Activated CD4-positive, alpha-beta T cell treated with anti-CD3 and anti-CD28 coated beads, Interleukin-2, amount 50 U/mL, for 1 hour (primary cell): Measurements from ENCODE around the gene CCNF.

Experiments
- DNase-seq: peaks from one replicate; pipeline ENCODE4 v3.0.0-alpha.2; 2020

The CCNF gene

DNA sequence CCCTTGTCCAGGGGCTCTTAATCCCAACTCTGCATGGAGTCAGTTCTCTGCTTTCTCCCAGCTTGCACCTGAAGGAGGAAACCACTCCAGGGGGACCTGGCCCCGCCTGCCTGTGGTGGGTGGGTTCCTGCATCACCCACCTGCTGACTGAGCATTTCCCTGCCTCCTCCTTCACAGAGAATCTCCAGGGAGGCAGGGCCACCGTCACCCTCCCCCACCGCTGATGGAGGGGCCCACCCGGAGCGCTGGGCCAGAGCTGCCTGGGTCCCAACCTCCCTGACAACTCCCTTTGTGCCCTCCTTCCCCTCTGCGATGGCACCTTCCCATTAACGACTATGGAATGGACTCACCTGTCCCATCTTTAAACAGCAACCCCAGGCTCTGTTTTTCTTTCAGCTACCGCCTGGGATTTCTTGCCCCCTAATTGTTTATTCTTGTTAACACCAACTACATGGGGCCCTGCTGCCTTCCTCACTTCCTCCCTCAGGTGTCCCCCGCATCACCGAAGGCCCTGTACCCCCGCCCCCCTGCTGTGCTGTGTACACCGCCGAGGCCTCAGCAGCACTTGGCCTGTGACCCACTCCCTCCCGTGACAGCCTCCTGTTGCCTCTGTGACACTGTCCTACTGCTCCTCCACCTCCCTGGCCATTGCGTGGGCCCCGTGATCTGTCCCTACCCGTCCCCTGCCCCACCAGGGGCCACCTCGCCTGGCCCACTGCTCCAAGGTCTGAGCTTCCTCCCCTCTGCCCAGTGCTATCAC lies 29.8 kb downstream of the CCNF start:
- DNase-seq: no peak

DNA sequence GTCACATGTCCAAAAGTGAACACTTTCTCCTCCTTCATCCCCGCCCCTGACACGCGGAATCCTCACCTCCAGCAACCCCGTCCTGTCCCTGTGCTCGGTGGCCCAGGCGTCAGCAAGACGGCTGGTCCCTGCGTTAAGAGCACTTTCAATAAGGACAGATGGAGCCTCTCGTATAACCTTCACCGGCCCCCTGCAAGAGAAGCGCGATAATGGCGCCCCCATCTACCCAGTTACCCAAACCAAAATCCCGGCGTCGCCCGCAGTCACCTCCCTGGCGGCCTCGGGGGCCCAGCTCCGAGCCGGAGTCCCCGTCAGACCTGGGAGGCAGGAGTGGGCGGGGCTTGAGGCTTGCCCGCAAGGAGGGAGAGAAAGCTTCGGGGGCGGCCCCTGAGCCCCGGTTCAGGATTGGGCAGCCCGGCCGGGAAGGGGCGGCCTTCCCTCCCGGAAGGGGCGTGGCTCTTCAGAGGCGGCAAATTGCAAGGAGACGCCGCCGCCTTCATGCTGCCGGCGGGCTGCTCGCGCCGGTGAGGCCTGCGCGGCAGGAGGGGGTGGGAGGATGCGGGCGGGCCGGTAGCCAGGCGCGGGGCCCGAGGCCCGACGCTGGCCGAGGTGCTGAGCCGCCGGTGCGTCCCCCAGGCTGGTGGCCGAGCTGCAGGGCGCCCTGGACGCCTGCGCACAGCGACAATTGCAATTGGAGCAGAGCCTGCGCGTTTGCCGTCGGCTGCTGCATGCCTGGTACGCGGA lies 30.6 kb downstream of the CCNF start, which contains the start of gene TEDC2:
TSS of gene TEDC2 (plus strand) at position 463 of the 744 bp plus-strand sequence. CDS start at position 499, 36 bp downstream.
- peak; percentile 97 for DNase-seq

GRCh38 chr16:2460391-2460713 lies 31.1 kb downstream of the CCNF start:
- DNase-seq: no peak

DNA sequence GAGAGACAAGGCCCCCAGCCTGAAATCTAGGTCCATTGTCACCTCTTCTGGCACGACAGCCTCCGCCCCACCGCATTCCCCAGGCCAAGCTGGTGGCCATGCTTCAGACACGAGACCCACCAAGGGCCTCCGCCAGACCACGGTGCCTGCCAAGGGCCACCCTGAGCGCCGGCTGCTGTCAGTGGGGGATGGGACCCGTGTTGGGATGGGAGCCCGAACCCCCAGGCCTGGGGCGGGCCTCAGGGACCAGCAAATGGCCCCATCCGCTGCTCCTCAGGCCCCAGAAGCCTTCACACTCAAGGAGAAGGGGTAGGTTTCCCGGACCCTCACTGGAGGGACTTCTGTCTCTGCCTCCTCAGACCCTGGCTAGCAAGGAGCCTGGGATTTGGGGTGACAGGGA lies 31.7 kb downstream of the CCNF start:
- DNase-seq: no peak

DNA sequence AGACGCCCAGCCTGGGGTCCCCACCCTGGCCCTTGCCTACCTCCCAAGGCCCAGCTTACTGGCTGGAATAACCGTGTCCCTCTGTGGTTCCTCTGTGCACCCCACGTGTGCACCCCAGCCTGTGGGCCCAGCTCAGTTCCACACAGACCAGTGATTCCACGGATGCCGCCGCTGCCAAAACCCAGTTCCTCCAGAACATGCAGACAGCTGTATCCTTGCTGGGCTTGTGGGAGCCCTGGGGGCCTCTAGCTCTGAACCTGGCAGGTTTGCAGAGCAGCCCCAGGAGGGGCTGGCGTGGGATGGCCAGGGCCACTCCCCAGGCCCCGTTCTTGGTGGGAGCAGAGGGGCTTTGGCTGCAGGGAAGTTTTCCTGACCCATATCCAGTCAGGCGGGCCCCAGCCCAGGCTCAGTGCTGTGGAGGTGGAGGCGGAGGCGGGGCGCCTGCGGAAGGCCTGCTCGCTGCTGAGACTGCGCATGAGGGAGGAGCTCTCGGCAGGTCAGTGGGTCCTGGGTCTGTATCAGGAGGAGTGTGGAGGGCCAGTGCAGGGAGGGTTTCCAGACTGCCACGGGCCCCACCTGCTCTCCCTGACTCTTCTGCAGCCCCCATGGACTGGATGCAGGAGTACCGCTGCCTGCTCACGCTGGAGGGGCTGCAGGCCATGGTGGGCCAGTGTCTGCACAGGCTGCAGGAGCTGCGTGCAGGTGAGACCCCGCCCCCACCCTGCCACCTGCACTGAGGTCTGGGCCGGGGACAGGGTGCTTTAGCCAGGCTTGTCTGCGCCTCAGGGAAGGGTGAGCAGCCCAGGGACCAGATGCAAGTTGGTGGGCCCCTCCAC lies 33.0 kb downstream of the CCNF start:
- DNase-seq: no peak

- no peak for DNase-seq
Measured at GRCh38 chr16:2464333-2464732, 35.1 kb downstream of the CCNF start.

- no peak for DNase-seq
Measured at GRCh38 chr16:2465653-2466415, 36.6 kb downstream of the CCNF start.

GRCh38 chr16:2466667-2467527 lies 37.6 kb downstream of the CCNF start:
- no peak for DNase-seq

DNA sequence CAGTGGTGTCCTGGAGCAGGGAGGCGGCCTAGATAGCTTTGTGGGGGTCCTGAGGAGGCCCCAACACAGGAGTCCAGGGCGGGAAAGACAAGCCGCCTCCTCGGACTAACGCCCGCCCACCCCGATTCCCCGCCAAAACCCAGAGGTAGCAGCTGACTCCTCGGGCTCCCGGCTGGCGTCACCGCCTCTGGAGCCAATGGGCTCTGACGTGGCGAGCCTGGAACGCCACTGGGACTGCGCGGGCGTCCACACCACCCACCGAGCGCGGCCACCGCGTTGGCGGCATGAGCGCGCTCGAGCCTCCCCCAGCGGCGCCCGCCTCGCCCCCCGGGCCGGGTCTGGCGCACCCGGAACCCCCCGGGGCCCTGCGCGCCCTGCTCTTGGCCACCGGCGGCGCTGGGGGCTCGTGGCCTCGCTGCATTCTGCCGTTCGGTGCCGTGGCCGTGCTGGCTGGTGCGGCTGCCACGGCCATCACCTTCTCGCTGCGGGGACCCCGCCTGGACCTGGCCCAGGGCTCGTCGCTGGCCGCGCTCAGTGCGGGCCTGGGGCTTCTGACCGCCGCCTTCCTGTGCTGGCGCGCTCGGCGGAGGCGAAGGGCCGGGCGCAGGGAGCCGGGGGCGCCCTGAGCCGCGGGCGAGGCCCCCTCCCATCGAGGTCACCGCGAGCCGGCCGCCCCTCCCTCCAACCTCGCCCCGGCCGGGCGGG lies 38.4 kb downstream of the CCNF start:
- no peak for DNase-seq

DNA sequence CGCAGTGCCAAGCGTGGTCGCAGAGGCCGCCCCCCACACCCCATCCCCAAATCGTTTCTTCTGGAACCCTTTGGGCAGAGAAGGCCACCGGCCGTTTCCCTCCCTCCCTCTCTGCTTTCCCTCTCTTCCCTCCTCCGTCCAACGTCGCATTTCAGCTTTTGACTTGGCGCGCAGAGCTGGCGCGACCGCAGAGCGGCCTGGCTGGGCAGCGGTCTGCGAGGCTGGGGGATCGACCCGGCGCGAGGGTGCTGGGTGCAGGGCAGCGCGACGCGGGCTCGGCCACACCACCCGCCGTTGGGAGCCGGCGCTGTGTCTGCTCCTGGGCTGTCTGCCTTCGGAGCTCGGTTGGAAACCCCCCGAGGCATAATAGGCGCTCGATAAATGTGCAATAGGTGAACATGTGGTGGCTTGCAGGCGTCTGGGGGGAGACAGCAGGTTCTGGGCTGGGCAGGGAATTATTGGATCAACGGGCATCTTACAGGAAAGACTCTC lies 39.0 kb downstream of the CCNF start:
- no peak for DNase-seq

- no peak for DNase-seq
Measured at GRCh38 chr16:2468725-2469398, 39.6 kb downstream of the CCNF start.

GRCh38 chr16:2469399-2470233 lies 40.4 kb downstream of the CCNF start:
- DNase-seq: no peak

GRCh38 chr16:2470234-2470601 lies 41.0 kb downstream of the CCNF start:
- no peak for DNase-seq

GRCh38 chr16:2470603-2471015 lies 41.4 kb downstream of the CCNF start:
- DNase-seq: no peak

DNA sequence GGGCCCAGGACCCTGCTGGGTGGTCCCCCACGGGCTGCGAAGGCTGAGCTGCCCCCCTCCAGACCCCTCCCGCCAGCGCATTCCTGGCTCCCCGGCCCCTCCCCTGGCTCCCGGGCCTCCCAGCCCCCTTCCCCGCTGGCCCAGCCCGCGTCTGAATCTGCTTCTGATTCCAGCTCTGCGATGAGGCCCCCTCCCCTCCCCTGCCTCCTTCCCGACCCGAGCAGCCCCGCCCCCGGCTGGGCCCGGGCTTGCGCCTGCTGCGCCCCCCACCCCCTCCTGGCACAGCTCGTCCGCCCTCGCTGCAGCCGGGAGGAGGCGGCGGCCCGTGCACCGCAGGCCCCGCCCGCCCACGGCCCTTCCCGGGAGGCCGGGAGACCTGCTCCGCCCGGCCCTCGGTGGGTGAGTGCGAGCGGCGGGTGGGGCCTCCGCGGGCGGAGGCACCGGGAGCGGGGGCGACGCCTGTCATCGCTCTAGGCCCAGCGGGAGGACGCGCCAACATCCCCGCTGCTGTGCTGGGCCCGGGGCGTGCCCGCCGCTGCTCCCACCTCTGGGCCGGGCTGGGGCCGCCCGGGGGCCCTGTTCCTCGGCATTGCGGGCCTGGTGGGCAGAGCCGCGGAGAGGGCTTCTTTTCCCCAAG lies 41.9 kb downstream of the CCNF start, which contains the start of gene NTN3:
TSS of gene NTN3 (plus strand) at position 282 of the 637 bp plus-strand sequence. CDS start 405 bp downstream, outside the sequence.
- no peak for DNase-seq

DNA sequence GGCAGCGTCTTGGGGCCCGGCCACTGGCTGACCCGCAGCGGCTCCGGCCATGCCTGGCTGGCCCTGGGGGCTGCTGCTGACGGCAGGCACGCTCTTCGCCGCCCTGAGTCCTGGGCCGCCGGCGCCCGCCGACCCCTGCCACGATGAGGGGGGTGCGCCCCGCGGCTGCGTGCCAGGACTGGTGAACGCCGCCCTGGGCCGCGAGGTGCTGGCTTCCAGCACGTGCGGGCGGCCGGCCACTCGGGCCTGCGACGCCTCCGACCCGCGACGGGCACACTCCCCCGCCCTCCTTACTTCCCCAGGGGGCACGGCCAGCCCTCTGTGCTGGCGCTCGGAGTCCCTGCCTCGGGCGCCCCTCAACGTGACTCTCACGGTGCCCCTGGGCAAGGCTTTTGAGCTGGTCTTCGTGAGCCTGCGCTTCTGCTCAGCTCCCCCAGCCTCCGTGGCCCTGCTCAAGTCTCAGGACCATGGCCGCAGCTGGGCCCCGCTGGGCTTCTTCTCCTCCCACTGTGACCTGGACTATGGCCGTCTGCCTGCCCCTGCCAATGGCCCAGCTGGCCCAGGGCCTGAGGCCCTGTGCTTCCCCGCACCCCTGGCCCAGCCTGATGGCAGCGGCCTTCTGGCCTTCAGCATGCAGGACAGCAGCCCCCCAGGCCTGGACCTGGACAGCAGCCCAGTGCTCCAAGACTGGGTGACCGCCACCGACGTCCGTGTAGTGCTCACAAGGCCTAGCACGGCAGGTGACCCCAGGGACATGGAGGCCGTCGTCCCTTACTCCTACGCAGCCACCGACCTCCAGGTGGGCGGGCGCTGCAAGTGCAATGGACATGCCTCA lies 42.6 kb downstream of the CCNF start:
- no peak for DNase-seq

- DNase-seq: no peak
Measured at GRCh38 chr16:2472488-2472864, 43.2 kb downstream of the CCNF start.
